Measurements from ENCODE around the gene NBAS. TPM values are rescaled to one million over a fixed set of nuclear protein-coding genes. Genes with fewer than 3 reads are reported as not detected.

NBAS gene
- total RNA-seq, 1 donor from 2014 or later: 57.6 TPM

DNA sequence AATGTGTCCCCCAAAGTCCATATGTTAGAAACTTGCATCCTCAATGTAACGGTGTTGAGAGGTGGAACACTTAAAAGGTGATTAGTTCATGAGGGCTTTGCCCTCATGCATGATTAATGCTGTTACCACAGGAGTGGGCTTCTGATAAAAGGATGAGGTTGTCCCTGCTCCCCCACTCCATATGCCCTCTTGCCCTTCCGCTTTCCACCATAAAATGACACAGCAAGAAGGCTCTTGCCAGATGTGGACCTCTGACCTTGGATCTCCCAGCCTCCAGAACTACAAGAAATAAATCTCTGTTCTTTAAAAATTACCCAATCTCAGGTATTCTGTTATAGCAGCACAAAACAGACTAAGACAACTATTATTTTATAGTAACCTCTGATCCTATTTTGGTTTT lies 412.1 kb downstream of the NBAS start:
- H3K4me2 ChIP-seq (ENCODE audit: low read length): no peak overlapping the region
- H3K4me3 ChIP-seq (ENCODE audit: insufficient read depth, low read depth, low read length): no peak overlapping the region
- H3K9ac ChIP-seq (ENCODE audit: low read length): no peak overlapping the region
- no peaks in the 10 kb centered on the region for H3K36me3 Mint-ChIP-seq (ENCODE audit: low read depth, unreplicated experiment)
- no peaks in the 10 kb centered on the region for H3K9me3 Mint-ChIP-seq (ENCODE audit: unreplicated experiment)
- H2AFZ ChIP-seq (ENCODE audit: low read depth, low read length): no peak overlapping the region
- H3K27me3 Mint-ChIP-seq (ENCODE audit: low read depth, unreplicated experiment): no peaks in the 10 kb centered on the region
- H3K4me1 ChIP-seq (ENCODE audit: insufficient read depth, low read length): no peaks in the 10 kb centered on the region
- H3K27me3 ChIP-seq (ENCODE audit: insufficient read depth, low read length): no peaks in the 10 kb centered on the region
- FAIRE-seq (no peak), DNase-seq (ENCODE audit: low read depth) (no peak)
- H3K9me3 ChIP-seq (ENCODE audit: insufficient read depth, low read depth, low read length): no peaks in the 10 kb centered on the region
- TF ChIP-seq, protein P1, sequence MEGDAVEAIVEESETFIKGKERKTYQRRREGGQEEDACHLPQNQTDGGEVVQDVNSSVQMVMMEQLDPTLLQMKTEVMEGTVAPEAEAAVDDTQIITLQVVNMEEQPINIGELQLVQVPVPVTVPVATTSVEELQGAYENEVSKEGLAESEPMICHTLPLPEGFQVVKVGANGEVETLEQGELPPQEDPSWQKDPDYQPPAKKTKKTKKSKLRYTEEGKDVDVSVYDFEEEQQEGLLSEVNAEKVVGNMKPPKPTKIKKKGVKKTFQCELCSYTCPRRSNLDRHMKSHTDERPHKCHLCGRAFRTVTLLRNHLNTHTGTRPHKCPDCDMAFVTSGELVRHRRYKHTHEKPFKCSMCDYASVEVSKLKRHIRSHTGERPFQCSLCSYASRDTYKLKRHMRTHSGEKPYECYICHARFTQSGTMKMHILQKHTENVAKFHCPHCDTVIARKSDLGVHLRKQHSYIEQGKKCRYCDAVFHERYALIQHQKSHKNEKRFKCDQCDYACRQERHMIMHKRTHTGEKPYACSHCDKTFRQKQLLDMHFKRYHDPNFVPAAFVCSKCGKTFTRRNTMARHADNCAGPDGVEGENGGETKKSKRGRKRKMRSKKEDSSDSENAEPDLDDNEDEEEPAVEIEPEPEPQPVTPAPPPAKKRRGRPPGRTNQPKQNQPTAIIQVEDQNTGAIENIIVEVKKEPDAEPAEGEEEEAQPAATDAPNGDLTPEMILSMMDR (IDR thresholded peaks at IDR 0.05; ENCODE audit: insufficient read depth, low read depth, low read length): no peak
- no peak for TF ChIP-seq EZH2 (IDR thresholded peaks at IDR 0.05; ENCODE audit: insufficient read depth, low read length)
- no peaks in the 10 kb centered on the region for H4K20me1 ChIP-seq (ENCODE audit: insufficient read depth, low read length)
- H3K4me3 Mint-ChIP-seq (ENCODE audit: unreplicated experiment): no peak overlapping the region
- H3K36me3 ChIP-seq (ENCODE audit: insufficient read depth, low read length): no peaks in the 10 kb centered on the region
- no peak overlapping the region for H3K27ac ChIP-seq (ENCODE audit: low read depth, low read length)
- H3K27ac Mint-ChIP-seq (ENCODE audit: unreplicated experiment): no peak overlapping the region
- no peaks in the 10 kb centered on the region for H3K79me2 ChIP-seq (ENCODE audit: insufficient read depth, low read length)
- peaks cover 7% of the 10 kb centered on the region for H3K4me1 Mint-ChIP-seq (ENCODE audit: low read depth, unreplicated experiment)

DNA sequence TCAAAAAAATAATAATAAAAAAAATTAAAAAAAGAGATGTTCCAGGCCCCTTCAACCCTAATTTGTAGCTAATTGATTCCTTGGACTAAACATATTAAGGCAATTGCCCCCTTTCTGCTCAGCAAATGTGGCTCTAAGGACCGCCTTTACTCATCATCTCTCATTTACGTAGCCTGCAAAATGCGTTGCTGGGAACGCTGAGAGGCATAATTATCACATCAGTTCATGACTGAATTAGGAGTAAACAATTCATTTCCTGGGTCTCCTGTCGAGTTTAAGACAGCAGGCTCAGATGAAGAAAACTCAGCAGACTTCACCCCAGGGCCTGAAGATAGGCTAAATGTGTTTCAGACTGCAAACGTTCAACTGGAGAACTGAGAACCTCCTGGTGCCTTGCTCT lies 413.5 kb downstream of the NBAS start:
- H3K9ac ChIP-seq (ENCODE audit: low read length): no peak overlapping the region
- TF ChIP-seq, protein P1 (IDR thresholded peaks at IDR 0.05; ENCODE audit: insufficient read depth, low read depth, low read length): no peak
- no peak for TF ChIP-seq EZH2 (IDR thresholded peaks at IDR 0.05; ENCODE audit: insufficient read depth, low read length)
- Mint-ChIP-seq H3K27ac (ENCODE audit: unreplicated experiment) (no peak overlapping the region), H3K27me3 (ENCODE audit: low read depth, unreplicated experiment) (no peaks in the 10 kb centered on the region), H3K36me3 (ENCODE audit: low read depth, unreplicated experiment) (no peaks in the 10 kb centered on the region), H3K9me3 (ENCODE audit: unreplicated experiment) (no peaks in the 10 kb centered on the region), H3K4me1 (ENCODE audit: low read depth, unreplicated experiment) (peaks cover 6% of the 10 kb centered on the region), H3K4me3 (ENCODE audit: unreplicated experiment) (no peak overlapping the region)
- DNase-seq (ENCODE audit: low read depth) (no peak), FAIRE-seq (no peak)
- H4K20me1 ChIP-seq (ENCODE audit: insufficient read depth, low read length): no peaks in the 10 kb centered on the region
- no peak overlapping the region for H3K4me3 ChIP-seq (ENCODE audit: insufficient read depth, low read depth, low read length)
- H2AFZ ChIP-seq (ENCODE audit: low read depth, low read length): no peak overlapping the region
- H3K27ac ChIP-seq (ENCODE audit: low read depth, low read length): no peak overlapping the region
- H3K4me1 ChIP-seq (ENCODE audit: insufficient read depth, low read length): peaks cover 1% of the 10 kb centered on the region
- H3K79me2 ChIP-seq (ENCODE audit: insufficient read depth, low read length): no peaks in the 10 kb centered on the region
- no peaks in the 10 kb centered on the region for H3K36me3 ChIP-seq (ENCODE audit: insufficient read depth, low read length)
- H3K4me2 ChIP-seq (ENCODE audit: low read length): no peak overlapping the region
- H3K9me3 ChIP-seq (ENCODE audit: insufficient read depth, low read depth, low read length): no peaks in the 10 kb centered on the region
- no peaks in the 10 kb centered on the region for H3K27me3 ChIP-seq (ENCODE audit: insufficient read depth, low read length)

DNA sequence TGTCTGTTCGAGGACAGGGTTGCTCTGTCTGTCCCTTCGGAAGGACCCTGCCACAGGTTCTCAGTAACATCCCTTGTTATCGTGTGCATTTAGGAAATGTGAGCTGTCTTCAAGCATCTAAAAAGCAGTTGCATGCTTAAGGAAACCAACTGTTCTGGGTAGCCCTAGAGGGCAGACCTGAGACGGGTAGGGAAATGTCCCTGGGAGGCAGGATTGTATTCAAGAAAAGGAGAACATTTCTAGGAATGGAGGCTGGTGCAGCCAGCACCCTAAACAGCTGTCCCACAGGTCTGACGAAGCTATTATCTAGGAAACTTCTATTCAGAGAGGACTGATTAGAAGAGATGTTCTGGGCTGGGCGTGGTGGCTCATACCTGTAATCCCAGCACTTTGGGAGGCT lies 414.2 kb downstream of the NBAS start:
- Mint-ChIP-seq H3K27me3 (ENCODE audit: low read depth, unreplicated experiment) (no peaks in the 10 kb centered on the region), H3K36me3 (ENCODE audit: low read depth, unreplicated experiment) (no peaks in the 10 kb centered on the region), H3K4me3 (ENCODE audit: unreplicated experiment) (no peak overlapping the region), H3K27ac (ENCODE audit: unreplicated experiment) (no peak overlapping the region), H3K4me1 (ENCODE audit: low read depth, unreplicated experiment) (peaks cover 10% of the 10 kb centered on the region), H3K9me3 (ENCODE audit: unreplicated experiment) (no peaks in the 10 kb centered on the region)
- no peak for FAIRE-seq
- Histone ChIP-seq H3K27me3 (ENCODE audit: insufficient read depth, low read length) (no peaks in the 10 kb centered on the region), H3K79me2 (ENCODE audit: insufficient read depth, low read length) (no peaks in the 10 kb centered on the region), H3K9me3 (ENCODE audit: insufficient read depth, low read depth, low read length) (no peaks in the 10 kb centered on the region), H2AFZ (ENCODE audit: low read depth, low read length) (no peak overlapping the region), H4K20me1 (ENCODE audit: insufficient read depth, low read length) (no peaks in the 10 kb centered on the region), H3K4me3 (ENCODE audit: insufficient read depth, low read depth, low read length) (no peak overlapping the region), H3K36me3 (ENCODE audit: insufficient read depth, low read length) (no peaks in the 10 kb centered on the region), H3K9ac (ENCODE audit: low read length) (no peak overlapping the region), H3K4me2 (ENCODE audit: low read length) (no peak overlapping the region), H3K27ac (ENCODE audit: low read depth, low read length) (no peak overlapping the region), H3K4me1 (ENCODE audit: insufficient read depth, low read length) (peaks cover 7% of the 10 kb centered on the region)
- TF ChIP-seq EZH2 (IDR thresholded peaks at IDR 0.05; ENCODE audit: insufficient read depth, low read length): no peak
- TF ChIP-seq, protein P1 (IDR thresholded peaks at IDR 0.05; ENCODE audit: insufficient read depth, low read depth, low read length): no peak
- no peak for DNase-seq (ENCODE audit: low read depth)

All from astrocyte (in vitro differentiated cells and primary cell).